ENCODE results near the gene CD247. TPM values are rescaled to one million over a fixed set of nuclear protein-coding genes. Genes with fewer than 3 reads are reported as not detected.

Gene CD247
- total and polyA plus RNA-seq, 2 of the 4 experiments (the other 2 are of a cell fraction) = not detected

- Histone ChIP-seq H3K9ac (ENCODE audit: low read depth, low read length) (no peak overlapping the region), H4K5ac (ENCODE audit: low read depth, low read length) (no peak overlapping the region), H3K4me1 (ENCODE audit: control insufficient read depth, insufficient read depth, low read length) (no peaks in the 10 kb centered on the region), H3K14ac (replicated peaks; ENCODE audit: low read depth, low read length) (no peak overlapping the region), H2BK15ac (ENCODE audit: low read depth, low read length) (no peak overlapping the region), H2BK120ac (ENCODE audit: low read depth, low read length) (no peak overlapping the region), H4K8ac (ENCODE audit: low read depth in 2 of 2, low read length in 2 of 2) (no peak overlapping the region), H3K4me3 (ENCODE audit: insufficient read depth, low read depth, low read length) (no peak overlapping the region), H3K27ac (ENCODE audit: insufficient read depth, low read length) (no peak overlapping the region), H2BK5ac (ENCODE audit: low read depth, low read length, poor library complexity, severe bottlenecking) (no peak overlapping the region), H3K4me2 (ENCODE audit: low read depth, low read length) (no peak overlapping the region), H4K91ac (ENCODE audit: insufficient read depth, low read depth, low read length) (no peak overlapping the region), H2AFZ (replicated peaks; ENCODE audit: low read length, poor library complexity) (no peak overlapping the region), H3K36me3 (ENCODE audit: control insufficient read depth, insufficient read depth, low read length) (no peaks in the 10 kb centered on the region), H3K79me1 (ENCODE audit: low read depth in 1 of 2, low read length in 2 of 2) (no peaks in the 10 kb centered on the region), H2BK20ac (ENCODE audit: low read depth, low read length) (no peak overlapping the region), H3K9me1 (ENCODE audit: insufficient read depth, low read length) (no peaks in the 10 kb centered on the region), H4K20me1 (ENCODE audit: insufficient read depth, low read length) (no peaks in the 10 kb centered on the region), H3K23ac (ENCODE audit: low read depth, low read length) (no peak overlapping the region), H3K9me3 (ENCODE audit: control insufficient read depth, insufficient read depth, low read length) (no peaks in the 10 kb centered on the region), H2AK9ac (replicated peaks; ENCODE audit: low read depth, low read length, poor library complexity) (no peak overlapping the region), H3K18ac (ENCODE audit: low read depth, low read length) (no peak overlapping the region), H3K4ac (ENCODE audit: low read depth, low read length) (no peak overlapping the region), H3K27me3 (ENCODE audit: control insufficient read depth, insufficient read depth, low read length) (peaks cover 29% of the 10 kb centered on the region), H3K56ac (ENCODE audit: extremely low read depth, insufficient read depth, low read length) (no peak overlapping the region), H2AK5ac (ENCODE audit: low read depth, low read length) (no peak overlapping the region)
- dilution Hi-C loops (cut with HindIII; ENCODE audit: low sequenced_read_pairs, unreplicated experiment) = no loop called here
- no peak for DNase-seq
- no TSS peak for BruUV-seq (replicated peaks)
- TF ChIP-seq RCOR1 (IDR thresholded peaks at IDR 0.05; ENCODE audit: insufficient replicate concordance, low read length) (no peak), POLR2A (IDR thresholded peaks at IDR 0.05; ENCODE audit: low read depth, low read length) (no peak), USF2 (IDR thresholded peaks at IDR 0.05; ENCODE audit: low read depth, low read length) (no peak), RAD21 (IDR thresholded peaks at IDR 0.05; ENCODE audit: low read length) (no peak), SMC3 (IDR thresholded peaks at IDR 0.05; ENCODE audit: low read depth, low read length) (no peak)
- TF ChIP-seq, protein P1, sequence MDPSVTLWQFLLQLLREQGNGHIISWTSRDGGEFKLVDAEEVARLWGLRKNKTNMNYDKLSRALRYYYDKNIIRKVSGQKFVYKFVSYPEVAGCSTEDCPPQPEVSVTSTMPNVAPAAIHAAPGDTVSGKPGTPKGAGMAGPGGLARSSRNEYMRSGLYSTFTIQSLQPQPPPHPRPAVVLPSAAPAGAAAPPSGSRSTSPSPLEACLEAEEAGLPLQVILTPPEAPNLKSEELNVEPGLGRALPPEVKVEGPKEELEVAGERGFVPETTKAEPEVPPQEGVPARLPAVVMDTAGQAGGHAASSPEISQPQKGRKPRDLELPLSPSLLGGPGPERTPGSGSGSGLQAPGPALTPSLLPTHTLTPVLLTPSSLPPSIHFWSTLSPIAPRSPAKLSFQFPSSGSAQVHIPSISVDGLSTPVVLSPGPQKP (IDR thresholded peaks at IDR 0.05; ENCODE audit: borderline replicate concordance, low read depth, low read length) = no peak
- POLR2A ChIA-PET (ENCODE audit: unreplicated experiment) = no interaction called here
- in situ Hi-C loops (cut with MboI; ENCODE audit: low sequenced_read_pairs) = no loop called here
- CTCF ChIA-PET = no interaction called here
- intact Hi-C loops (cut with micrococcal nuclease) = no loop called here
- ATAC-seq (ENCODE audit: low read depth) = no peak
- WGBS, 2 experiments (ENCODE audit: extremely low coverage in 2 of 2, insufficient read length in 1 of 2) = 16% methylated on average over 5 of the region's 10 CpGs; no CpG with 5 or more reads in 1 of the 2 experiments
Observed at GRCh38 chr1:167501515-167502191, 16.7 kb downstream of the CD247 start.
